NCI-H82 treated with DMSO at 0.1 percent for 48 hours (cell line): ENCODE data around the gene TNFAIP3.
A peak's percentile ranks its signal among the peaks of the same experiment; 100 is the strongest.
"Not testable (repeated sequence)": the region's sequence is repeated elsewhere in the genome, so short reads cannot be mapped to it uniquely, and the experiment has no call there.

Experiments used
- DNase-seq: peaks from one replicate; lab custom pipeline; 2025; ENCODE audit not compliant: unreplicated experiment; lab: John Stamatoyannopoulos, UW

Gene TNFAIP3

GRCh38 chr6:137866914-137867684 is at the start of gene TNFAIP3:
TNFAIP3 (plus strand) TSS chr6:137867259; CDS start chr6:137871228, 3,969 bp downstream.
- DNase-seq = peak; percentile 39

DNA sequence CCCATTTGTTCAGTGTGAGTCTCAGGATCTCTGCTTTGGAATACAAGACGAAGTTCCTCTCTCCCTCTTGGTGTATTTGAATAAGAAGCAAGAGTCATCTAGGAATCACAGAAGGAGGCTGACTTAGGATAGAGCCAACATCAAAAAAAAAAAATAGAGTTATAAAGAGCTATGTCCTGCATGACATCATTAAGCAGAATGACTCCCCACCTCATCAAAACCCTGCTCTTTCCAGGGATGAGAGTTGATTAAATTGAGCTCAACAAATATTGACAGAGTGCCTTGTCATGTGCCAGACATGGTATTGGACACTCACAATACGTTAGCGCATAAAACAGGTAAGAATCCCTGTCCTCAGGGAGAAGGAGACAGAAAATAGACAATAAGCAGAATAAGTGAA is 48.6 kb upstream of the TNFAIP3 start:
- DNase-seq = no peak

GRCh38 chr6:137819740-137820139 is 47.3 kb upstream of the TNFAIP3 start:
- no peak for DNase-seq

- DNase-seq = no peak
Measured at GRCh38 chr6:137820425-137820824, 46.6 kb upstream of the TNFAIP3 start.

DNA sequence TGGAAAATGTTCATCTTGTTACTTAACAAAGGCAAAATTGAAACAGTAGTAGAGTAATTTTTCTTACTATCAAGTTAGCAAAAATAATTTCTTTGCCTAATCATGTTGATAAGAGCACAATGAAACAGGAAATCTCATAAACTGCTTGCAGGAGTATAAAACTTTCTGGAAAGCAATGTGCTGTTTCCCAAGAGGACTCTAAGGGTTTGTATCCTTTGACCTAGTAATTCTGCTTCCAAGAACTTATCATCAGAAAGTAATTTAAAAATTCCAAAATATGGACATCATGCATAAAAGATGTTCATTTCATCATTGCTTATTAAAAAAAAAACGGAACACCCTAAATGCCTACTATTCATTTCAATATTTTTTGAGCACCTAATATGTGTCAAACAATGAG is 46.1 kb upstream of the TNFAIP3 start:
- no peak for DNase-seq

DNA sequence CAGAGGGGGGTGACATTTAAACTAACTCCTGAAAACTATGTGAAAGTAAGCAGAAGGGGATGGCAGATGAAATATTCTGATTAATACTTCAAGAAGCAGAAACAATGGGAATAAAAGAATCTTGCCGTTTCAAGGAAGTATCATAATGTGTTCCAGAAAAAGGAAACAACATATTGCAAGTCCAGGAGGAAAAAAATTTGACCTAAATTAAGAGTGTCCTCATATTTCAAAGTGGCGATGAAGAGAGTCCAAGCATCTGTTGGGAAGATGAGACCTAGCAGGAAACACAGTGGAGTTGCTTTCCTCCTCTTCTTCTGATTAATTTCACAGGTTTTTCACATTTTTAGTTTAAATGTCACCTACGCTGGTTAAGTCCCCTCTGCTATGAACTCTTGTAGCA is 45.6 kb upstream of the TNFAIP3 start:
- no peak for DNase-seq

DNA sequence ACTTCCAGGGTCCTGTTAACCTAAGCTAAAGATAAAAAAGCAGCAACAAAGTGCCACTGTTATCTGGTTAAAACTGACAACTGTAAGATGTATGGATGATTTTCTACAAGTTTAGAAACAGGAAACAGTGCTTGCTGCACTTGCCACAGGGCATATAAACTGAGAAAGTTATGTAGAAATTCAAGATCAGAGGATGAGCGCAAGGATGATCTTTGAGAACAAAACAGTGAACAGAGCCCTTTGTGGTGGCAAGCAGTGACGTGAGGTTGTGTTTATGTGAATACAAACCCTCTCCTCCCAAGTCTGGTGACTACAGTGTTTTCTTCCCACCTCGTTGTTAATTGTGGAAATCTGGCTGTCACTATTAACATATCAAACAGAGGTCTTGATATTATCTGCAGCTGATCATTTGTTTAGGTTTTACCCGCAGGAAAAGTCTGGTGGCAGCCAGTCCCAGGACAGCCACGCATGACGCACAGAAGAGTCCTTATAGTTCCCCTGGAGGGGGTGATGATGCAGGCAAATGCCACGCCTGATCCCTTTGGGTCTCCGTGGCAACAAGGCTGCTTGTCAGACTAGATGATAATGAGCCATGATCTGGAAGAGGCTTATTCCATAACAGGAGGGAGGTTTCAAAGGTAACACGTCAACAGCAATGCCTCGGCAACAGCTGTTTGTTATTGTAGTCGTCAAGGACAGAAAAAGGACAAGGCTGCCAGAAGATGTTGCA is 43.1 kb upstream of the TNFAIP3 start:
- no peak for DNase-seq

GRCh38 chr6:137824556-137824879 is 42.5 kb upstream of the TNFAIP3 start:
- no peak for DNase-seq

GRCh38 chr6:137824896-137825295 is 42.2 kb upstream of the TNFAIP3 start:
- no peak for DNase-seq

DNA sequence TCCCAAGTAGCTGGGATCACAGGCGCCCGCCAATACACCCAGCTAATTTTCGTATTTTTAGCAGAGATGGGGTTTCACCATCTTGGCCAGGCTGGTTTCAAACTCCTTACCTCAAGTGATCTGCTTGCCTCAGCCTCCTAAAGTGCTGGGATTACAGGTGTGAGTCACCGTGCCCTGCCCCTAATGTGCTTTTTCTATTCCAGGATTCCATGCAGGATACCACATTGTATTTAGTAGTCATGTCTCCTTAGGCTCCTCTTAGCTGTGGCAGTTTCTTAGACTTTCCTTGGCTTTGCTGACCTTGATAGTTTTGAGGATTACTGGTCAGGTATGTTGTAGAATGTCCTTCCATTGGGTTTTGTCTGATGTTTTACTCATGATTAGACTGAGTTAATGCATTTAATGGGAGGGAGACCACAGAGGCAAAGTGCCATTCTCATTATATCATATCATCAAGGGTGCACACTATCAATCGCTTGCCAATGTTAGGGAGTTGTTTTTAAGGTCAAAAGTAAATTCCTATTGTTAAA is 39.6 kb upstream of the TNFAIP3 start:
- no peak for DNase-seq

- DNase-seq = no peak
Measured at GRCh38 chr6:137827977-137828810, 38.9 kb upstream of the TNFAIP3 start.

GRCh38 chr6:137829641-137830083 is 37.4 kb upstream of the TNFAIP3 start:
- DNase-seq = no peak

GRCh38 chr6:137830511-137830911 is 36.5 kb upstream of the TNFAIP3 start:
- DNase-seq = no peak

DNA sequence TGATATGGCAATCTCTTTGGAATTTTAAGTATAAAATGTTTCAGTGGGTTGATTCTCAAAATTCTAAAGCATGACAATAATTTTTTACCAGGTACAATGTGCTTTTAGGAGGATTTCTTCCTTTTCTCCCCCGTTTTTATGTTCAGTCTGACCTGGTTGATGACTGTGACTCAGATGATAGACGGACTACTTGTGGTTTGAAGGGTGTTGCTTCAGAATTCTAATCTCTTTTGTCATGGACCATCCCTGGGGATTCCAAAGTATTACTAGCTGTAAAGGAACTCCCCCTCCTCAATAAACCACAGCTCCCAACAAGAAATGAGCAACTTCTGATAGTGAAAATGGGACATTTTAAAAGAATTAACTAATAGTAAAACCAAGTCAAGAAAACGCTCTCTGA is 34.9 kb upstream of the TNFAIP3 start:
- DNase-seq = no peak

- no peak for DNase-seq
Measured at GRCh38 chr6:137834508-137834907, 32.6 kb upstream of the TNFAIP3 start.

GRCh38 chr6:137836788-137837187 is 30.3 kb upstream of the TNFAIP3 start:
- DNase-seq = no peak

GRCh38 chr6:137838090-137838489 is 29.0 kb upstream of the TNFAIP3 start:
- not testable (repeated sequence) for DNase-seq

- not testable (repeated sequence) for DNase-seq
Measured at GRCh38 chr6:137838597-137838996, 28.5 kb upstream of the TNFAIP3 start.

GRCh38 chr6:137839076-137839475 is 28.0 kb upstream of the TNFAIP3 start:
- DNase-seq = no peak

- no peak for DNase-seq
Measured at GRCh38 chr6:137840252-137840651, 26.8 kb upstream of the TNFAIP3 start.

DNA sequence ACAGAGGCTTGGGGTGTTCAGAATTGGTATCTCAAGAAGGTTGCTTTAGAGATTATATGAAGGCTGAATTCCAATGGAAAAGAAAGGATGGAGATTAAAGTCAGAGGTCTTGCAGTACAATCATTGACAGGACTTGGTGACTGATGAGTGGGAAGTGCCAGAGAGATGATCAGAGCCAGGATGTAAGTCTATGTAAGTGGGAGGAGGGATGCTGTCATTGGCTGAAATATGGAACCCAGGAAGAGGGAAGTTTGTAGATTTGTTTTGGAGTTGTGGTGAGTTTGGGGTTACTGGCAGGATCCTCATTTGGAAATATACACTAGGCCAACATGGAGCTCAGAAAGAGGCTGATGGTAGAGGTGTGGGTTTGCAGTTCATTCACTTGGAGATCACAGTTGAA is 23.8 kb upstream of the TNFAIP3 start:
- DNase-seq = no peak
